Measurements from ENCODE around the gene CAPN15.
"Not testable (repeated sequence)": the region's sequence is repeated elsewhere in the genome, so short reads cannot be mapped to it uniquely, and the experiment has no call there.

Gene CAPN15

DNA sequence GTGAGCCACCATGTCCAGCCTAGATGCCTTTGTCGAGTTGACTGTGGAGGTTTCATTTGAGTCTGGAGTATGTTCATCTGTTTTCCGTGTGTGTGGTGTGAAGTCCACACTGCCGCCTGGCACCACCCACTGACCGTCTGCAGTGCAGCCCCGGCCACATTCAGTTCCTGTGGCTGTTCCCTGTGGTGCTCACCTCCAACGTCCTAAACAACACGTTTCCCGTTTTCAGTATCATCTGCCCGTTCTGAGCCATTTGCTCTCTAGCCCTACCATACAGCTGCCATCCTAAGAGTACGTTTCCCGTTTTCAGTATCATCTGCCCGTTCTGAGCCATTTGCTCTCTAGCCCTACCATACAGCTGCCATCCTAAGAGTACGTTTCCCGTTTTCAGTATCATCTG lies 20.0 kb upstream of the CAPN15 start:
- DNase-seq, result not testable (repeated sequence)

DNA sequence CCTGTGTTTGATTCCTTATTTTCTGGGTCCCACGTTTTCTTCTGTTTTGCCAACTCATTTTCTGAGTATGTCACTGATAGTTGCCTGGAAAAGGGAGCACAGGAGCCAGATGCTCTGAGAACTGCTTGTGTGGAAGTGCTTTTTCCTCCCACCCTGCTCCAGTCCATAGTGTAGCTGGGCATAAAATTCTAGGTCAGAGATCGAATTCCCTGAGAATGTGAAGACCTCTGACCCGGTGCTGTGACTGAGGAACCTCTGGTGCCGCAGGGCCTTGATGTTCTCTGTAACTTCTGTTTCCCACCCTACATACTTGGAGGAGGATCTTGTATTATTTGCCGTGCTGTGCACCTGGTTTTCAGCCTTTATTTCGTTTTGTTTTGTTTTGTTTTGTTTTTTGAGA lies 19.5 kb upstream of the CAPN15 start:
- DNase-seq, result no peak

DNA sequence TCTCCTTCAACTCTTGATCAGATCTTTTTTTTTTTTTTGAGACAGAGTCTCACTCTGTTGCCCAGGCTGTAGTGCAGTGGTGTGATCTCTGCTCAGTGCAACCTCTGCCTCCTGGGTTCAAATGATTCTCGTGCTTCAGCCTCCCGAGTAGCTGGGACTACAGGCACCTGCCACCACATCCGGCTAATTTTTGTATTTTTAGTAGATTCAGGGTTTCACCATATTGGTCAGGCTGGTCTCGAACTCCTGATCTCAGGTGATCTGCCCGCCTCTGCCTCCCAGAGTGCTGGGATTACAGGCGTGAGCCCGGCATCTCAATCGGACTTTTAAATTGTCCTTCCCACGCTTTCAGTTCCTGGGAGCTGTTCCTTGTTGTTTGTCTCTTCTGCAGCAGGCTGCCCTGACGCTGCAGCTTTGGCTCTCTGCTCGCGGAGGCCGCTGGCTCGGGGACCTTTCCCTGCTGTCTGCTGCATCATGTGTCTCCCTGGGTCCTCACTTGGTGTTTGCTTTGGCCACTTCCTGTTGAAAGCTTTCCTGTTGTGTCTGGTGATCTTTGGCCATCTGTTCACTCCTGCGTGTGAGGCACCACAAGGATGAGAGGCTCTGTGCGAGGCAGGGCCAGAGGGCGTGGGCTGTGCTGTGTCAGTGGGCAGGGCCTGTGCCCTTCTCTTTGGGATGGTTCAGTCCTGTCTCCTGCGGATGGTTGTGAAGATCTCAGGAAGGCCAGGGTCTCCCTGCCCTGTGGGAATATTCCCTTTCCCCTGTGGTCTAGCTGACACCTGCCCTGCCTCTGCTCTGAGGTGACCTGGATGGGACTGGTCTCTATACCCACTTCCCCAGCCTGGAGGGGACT lies 18.4 kb upstream of the CAPN15 start:
- no peak for DNase-seq

DNA sequence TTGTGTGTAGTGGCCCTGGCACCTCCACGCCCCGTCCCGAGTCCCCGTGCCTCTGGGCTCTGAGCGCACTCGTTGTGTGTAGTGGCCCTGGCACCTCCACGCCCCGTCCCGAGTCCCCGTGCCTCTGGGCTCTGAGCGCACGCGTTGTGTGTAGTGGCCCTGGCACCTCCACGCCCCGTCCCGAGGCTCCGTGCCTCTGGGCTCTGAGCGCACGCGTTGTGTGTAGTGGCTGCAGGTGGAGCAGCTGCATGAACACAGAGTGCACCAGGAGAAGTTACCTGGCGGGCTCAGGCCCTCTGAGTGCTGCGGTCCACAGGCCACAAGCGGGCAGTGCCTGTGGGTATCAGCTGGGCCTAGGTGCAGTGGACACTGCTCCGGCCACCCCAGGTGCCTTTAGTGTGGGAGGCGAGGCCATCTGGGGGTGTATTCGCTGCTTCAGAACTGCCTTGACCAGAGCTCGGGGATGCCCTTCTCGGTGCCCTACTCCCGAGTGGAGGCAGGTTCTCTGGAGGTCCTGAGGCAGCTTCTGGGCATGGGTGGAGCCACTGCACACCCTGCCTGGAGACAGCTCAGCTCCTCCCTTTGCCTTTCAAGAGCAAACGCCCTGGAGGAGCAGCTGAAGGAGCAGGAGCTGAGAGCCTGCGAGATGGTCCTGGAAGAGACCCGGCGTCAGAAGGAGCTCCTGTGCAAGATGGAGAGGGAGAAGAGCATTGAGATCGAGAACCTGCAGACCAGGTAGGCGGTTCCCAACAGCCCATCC lies 17.3 kb upstream of the CAPN15 start:
- no peak for DNase-seq

DNA sequence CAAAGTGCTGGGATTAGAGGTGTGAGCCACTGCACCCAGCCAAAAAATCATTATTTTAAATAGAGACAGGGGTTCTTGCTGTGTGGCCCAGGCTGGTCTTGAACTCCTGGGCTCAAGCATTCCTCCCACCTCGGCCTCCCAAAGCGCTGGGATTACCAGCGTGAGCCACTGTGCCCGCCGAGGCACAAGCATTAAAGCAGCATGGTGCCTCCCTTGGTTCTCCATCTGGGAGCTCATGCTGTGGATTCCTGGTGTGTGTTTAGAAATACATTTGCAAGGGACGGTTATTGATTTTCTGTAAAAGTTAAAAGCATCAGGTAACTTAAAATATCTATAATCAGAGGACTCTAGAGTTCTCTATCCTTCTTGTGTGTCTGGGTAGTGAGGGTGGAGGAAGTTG lies 14.7 kb upstream of the CAPN15 start:
- DNase-seq, result no peak

DNA sequence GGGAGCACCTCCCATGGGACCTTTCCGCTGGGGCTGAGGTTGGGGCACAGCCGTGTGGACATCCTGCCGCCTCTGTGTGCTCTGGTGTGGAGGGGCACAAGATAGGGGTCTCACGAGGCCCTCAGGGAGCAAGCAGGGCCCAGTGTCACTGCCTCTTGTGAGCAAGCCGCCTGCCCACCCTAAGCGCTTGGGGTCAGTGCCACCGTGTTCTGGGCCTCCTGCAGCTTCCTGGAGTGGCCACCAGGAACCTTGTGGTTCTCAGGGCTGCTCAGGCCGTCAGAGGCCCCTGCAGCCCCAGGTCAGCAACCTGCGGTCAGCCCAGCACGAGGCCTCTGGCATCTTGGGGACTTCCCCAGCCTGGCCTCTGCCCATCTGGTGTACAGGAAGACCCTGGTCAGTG lies 13.6 kb upstream of the CAPN15 start:
- no peak for DNase-seq

DNA sequence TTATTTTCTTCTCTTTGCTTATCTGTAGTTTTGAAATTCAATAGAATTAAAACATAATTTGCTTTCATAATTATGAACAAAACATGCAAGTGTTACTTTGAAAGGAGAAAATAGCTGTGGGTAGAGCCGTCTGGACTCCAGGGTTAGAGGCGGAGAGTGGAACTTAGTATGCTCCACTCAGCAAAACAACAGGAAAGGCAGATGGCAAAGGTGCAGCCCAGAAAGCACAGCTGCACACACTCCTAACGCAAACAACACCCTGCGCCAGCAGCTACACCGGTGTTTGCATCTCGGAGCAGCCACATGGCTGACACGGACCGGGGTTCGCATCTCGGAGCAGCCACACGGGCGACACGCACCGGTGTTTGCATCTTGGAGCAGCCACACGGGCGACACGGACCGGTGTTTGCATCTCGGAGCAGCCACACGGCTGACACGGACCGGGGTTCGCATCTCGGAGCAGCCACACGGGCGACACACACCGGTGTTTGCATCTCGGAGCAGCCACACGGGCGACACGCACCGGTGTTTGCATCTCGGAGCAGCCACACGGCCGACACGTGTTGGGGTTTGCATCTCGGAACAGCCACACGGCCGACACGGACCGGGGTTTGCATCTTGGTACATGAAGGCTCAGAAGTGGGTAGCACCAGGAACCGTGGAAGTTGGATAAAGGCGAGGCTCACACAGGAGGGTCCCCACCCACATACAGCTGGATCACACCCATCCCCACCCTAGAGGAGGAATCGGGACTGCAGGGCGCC lies 12.2 kb upstream of the CAPN15 start:
- no peak for DNase-seq

DNA sequence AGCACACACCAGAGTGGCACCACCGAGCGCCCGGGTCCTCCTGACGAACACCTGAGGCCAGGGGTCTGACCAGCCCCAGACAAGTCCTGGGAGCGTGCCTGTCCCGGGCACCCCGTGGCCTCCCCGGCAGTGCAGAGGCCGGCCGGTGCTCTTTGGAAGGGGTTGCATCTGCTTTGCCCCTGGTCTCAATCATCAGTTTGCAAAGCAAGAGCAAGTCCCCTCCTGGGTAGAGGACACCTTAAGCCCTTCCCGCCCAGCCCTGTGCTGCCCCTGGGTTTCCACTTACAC lies 11.6 kb upstream of the CAPN15 start:
- no peak for DNase-seq

DNA sequence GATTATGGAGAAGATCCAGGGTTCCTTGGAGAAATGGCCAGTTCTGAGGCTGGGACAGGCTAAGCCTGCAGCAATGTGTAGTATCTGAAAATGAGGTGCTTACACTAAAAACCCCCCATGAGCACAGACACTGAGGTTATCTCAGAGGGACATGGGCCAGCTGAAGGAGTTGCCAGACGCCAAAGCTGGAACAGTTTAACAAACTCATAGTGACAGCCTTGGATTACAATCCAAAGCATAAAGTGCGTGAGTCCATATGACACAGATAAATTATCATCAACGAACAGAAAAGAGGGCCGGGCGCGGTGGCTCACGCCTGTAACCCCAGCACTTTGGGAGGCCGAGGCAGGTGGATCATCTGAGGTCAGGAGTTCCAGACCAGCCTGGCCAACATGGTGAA lies 11.2 kb upstream of the CAPN15 start:
- DNase-seq, result no peak

DNA sequence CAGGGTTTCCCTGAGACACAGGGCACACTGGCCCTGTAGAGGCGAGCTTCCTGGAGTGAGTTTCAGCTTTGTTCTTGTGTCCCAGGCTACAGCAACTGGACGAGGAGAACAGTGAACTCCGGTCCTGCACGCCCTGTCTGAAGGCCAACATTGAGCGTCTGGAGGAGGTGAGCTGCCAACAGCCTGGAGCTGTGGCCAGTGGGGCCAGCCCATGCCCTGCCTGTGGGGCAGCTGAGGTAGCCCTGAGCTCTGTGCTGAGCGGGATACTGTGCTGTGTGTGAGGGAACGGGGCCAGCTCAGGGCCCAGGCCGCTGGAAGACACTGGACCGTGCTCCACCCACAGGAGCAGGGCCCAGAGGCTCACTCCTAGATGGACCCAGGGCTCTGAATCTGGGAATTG lies 8.7 kb upstream of the CAPN15 start:
- DNase-seq, result no peak

DNA sequence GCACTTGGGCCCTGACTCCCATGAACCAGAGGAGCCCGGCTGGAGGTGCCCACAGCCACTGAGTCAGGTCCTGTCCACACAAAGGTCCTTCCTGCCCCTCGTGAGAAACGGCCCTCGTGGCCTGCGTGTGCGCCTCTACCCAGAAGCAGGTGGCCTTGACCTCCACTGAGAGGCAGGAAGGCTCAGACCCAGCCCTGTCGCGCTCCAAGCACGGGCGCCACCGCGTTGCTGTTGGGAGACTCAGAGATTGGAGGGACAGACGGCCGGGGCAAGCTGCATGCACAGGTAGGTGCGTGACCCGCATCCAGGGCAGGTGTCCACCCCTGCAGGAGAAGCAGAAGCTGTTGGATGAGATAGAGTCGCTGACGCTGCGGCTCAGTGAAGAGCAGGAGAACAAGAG lies 8.1 kb upstream of the CAPN15 start:
- DNase-seq, result no peak

DNA sequence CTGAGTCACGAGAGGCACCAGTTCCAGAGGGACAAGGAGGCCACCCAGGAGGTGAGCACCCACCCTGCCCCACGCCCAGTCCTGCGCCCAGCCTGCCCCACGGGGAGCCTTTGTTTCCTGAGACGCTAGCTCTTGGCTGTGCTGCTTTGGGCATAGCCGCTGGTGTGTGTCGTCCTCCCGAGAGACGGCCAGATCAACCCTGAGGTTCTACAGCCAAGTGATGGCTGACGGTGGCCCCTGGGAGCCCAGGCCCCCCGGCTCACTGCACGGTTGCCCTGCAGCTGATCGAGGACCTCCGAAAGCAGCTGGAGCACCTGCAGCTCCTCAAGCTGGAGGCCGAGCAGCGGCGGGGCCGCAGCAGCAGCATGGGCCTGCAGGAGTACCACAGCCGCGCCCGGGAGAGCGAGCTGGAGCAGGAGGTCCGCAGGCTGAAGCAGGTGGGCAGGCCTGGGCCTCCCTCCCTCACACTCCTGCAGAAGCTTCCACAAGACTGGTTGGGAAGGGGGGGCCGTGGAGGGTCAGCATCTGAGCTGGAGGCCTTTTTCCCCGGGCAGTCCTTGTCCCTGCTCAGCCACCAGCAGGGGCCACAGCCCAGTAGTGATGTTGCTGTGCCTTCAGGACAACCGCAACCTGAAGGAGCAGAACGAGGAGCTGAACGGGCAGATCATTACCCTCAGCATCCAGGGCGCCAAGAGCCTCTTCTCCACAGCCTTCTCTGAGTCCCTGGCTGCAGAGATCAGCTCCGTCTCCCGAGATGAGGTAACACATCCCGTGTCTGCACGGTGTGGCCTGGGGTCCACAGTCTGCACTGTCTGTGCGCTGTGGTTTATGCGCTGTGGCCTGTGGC lies 7.4 kb upstream of the CAPN15 start:
- no peak for DNase-seq

DNA sequence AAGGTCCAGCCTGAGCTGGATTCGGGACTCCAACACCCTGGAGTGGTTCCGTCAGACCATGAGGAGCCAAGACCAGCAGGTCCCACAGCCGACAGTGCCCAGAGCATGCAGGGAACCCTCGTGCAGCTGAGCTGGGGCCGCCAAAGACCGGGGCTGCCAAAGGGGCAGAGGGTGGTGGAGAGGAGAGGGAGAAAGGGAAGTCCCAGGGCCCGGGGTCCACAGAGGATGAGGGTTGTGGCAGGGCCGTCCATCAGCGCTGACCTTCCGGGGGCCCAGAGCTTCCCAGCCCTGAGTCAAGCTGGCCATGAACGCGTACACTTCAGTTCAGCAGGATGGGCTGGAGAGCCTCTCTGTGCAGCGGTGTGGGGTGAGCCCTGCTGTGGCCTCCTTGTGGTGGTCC lies 6.7 kb upstream of the CAPN15 start:
- DNase-seq, result no peak

DNA sequence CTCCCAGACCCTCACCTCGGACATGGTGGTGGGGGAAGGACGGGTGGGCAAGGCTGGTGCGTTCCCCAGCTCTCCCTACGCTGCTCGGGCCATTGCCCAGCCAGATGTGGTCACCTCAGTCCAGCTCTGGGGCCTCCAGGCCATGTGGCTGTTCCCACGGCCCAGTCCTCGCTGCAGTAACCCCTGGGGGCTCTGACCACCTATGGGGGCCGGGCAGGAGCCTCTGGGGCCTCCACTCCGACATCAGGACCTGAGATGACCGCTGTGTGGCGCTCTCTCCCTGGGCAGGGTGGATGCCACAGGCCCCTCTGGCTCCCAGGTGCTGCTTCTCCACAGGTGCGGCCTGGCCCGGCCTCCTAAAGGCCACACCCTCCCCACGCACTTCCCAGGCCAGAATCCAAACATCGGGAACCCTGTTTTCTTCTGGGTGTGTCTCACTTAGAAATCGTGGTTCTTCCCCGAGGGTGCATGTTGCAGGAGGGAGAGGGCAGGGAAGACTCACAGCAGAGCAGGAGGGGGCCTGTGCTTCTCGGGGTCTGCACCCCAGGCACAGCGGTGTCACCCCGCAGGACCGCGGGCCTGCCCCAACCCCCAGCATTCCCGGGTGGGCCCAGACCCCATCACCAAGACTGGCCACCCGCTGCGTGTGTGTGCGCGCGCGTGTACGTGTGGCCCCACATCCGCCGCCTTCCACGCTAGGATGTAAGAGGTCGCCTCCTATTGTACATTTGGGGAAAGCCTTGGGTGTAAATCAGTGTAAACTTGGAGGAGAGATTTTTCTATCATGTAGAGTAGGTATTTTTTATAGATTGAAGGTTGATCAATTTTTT lies 5.9 kb upstream of the CAPN15 start:
- DNase-seq, result no peak

DNA sequence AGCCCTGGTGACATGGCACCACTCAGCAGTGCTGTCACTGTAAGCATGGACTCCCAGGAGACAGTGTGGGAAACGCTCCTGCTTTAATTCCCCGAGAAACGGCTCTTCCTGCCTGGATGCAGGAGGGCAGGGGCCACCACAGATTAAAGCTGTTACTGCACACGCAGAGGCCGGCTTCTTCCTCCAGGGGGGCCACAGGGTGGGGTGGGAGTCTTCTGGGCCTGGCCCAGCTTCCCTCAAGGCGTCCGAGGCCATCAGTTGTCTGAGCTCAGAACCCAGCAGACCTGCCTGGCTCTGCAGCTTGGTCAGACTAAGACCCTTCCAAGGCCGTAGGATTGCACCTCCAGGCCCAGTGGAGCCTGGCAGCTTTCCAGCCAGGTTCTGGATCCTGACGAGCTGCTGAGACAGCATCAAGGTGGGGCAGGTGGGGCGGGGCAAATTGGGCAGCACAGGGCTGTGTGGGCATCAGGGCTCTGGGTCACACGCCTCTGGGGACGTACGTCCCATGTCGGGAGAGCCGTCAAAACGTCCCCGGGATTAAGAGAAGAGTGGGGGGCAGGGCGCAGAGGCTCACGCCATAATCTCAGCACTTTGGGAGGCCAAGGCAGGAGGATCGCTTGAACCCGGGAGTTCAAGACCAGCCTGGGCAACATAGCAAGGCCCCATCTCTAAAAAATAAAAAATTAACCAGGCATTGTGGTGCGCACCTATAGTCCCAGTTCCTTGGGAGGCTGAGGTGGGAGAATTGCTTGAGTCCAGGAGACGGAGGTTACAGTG lies 5.0 kb upstream of the CAPN15 start:
- no peak for DNase-seq

DNA sequence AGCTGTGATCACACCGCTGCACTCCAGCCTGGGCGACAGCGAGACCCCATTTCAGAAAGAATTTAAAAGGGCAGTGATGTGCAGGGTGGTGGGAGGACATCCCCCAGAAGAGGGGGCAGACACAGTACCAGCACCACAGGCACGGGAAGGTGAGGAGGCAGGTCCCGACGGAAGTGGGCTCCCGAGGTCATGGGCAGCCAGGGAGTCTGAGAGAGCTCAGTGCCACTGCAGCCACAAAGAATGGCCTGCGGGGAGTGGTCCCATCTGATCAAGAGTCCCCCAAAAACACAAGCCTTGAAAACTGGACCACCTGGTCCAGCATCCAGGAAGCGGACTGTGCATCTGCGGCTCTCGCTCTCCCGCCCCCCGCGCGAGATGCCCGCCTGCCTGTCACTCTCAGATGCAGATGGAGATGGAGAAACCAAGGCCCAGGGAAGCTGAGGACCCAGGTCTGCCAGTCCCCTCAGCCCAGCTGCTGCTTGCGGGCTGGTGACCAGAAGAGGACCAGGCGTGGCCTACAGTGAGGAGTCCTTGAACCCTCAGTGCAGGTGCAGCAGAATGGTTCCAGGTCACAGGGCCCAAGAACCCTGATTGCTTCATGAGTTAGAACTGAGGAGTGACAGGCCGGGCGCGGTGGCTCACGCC lies 4.3 kb upstream of the CAPN15 start:
- DNase-seq, result no peak

DNA sequence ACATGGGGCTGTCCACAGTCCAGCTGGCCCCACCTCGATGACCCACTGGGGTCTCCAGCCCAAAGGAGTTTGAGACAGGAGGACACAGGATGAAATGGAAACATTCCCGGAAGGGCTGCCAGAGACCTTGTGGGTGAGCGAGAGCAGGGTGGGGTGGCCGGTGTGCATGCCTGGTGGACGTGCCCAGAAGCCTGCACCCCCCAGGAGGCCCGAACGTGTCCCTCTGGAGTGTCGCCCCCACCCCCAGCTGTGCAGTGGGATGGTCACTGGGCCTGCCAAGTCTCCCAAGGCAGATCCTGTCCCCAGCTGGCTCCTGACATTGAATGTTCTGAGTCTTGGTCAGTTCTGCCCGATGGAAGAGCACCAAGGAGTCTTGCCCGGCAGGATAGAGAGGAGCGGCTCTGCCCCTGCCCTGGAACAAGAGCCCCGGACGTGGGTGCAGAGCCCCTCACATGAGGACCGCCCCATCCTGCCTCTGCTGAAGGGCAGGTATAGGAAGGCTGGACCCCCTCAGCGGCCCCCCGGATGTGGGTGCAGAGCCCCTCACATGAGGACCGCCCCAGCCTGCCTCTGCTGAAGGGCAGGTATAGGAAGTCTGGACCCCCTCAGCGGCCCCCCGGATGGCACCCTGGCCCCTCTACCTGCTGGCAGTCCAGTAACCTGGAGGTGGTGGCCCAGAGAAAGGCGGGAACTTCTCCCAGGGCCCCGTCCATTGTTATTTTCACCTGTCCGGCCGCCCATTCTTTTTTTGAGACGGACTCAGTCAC lies 3.1 kb upstream of the CAPN15 start:
- DNase-seq, result no peak

DNA sequence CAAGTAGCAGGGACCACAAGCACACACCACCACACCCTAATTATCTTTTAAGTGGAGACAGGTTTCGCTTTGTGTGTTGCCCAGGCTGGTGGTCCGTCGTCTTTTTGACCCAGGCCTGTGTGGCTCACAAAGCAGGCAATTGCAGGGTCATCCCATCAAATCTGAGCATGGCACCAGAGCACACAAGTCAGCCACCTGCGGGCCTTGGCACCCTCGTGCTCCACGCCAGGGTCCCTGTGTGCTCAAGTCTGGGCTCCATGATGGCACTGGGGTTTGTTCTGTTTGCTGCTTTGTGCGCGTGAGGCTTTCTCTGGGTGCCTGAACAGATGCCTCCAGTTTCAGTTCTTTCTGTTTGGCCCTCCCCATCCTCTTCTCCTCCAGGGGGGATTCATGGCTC lies 2.4 kb upstream of the CAPN15 start:
- DNase-seq, result no peak

DNA sequence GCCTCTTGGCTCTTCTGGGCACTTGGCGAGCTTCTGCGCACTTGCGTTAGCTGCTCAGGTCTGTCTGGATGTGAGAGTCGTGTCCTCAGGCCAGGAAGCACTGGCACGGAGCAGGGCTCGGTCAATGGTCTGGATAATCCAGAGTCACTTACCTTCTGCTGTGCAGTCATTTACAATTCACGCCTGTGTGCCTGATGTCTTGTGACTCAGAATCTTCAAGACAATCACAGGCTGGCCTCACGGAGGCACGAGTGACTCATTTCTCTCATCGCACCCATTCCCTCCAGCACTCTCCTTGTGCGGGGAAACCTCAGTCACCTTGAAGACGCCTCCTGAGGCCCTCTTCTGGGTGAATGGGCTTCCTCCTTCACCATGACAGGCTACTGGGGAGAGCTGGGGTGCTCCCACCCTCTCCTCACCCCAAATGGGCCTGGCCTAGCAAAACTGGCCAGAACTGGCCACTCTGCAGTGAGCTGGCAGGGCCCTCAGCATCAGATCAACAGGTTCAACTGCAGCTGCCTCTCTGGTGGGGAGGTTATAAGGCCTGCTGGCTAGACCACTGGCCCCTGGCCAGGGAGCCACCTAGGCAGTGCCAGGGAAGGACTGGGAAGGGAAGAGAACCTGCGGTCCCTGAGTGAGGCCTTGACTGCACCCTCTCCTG lies 1.9 kb upstream of the CAPN15 start:
- DNase-seq, result peak; percentile 14
